Measurements from ENCODE around the gene RAPGEF1.
"Not testable (repeated sequence)": the region's sequence is repeated elsewhere in the genome, so short reads cannot be mapped to it uniquely, and the experiment has no call there.

GRCh38 chr9:131549186-131549585 lies 190.7 kb downstream of the RAPGEF1 start:
- TF ChIP-seq POLR2AphosphoS5 (IDR thresholded peaks at IDR 0.05; ENCODE audit: borderline replicate concordance, low read depth, low read length); EZH2 (IDR thresholded peaks at IDR 0.05): not testable (repeated sequence)

Measured in SK-N-MC (cell line).